NT2/D1 (cell line): Measurements from ENCODE around the gene DHX16.
"Not testable (repeated sequence)": the region's sequence is repeated elsewhere in the genome, so short reads cannot be mapped to it uniquely, and the experiment has no call there.

ENCODE experiments used
- SUZ12 ChIP-seq: IDR thresholded peaks from 2 replicates; pipeline ENCODE4 v1.6.1; 2011; ENCODE audit not compliant: insufficient read length, insufficient read depth; ENCODE audit errors: extremely low read depth
- YY1 ChIP-seq: IDR thresholded peaks from 2 replicates; pipeline ENCODE4 v1.6.1; 2011; ENCODE audit not compliant: insufficient read length, insufficient read depth

- TF ChIP-seq SUZ12, YY1: not testable (repeated sequence)
These were observed 6.5 kb downstream of the DHX16 start for GRCh38 chr6:30666300-30666699.
